ENCODE results near the gene FIBP. TPM values are rescaled to one million over a fixed set of nuclear protein-coding genes. Genes with fewer than 3 reads are reported as not detected.
"Not testable (repeated sequence)": the region's sequence is repeated elsewhere in the genome, so short reads cannot be mapped to it uniquely, and the experiment has no call there.

The FIBP gene
- polyA plus RNA-seq, 1 experiment, result 126 TPM

DNA sequence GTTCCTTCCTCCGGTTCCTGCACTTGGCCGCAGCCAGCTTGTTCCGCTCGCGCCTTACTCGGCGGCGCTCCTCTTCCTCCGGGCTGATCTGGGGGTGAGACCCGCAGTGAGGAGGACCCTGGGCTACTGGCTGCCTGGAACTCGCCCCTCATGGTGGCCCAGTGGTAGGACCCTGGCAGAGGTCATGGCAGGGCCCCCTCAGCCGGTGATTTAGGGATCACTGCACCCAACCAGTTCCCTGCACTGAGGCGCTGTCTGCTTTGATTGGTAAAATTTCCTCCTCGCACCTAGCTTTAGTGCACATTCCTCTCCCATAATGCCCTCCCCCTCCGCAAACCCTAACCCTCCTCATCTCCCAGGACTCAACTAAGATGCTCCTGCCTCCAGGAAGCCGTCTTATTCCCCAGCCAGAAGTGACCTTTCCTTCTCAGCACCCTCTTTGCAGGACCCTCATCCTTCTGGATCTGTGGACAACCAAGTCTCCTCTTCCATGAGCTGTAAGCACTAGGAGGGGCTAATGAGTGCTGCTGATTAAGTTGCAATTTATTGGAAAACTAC, 5.8 kb upstream of the FIBP start:
- ChIA-PET CTCF (interaction anchor here (0.9 kb wide), 1 partner anchor 35 kb away, joined by 3 read pairs; no protein-coding TSS in a partner anchor), POLR2A (interaction anchor here (0.8 to 7.3 kb wide), 2 partner anchors 13 to 22 kb away, joined by 4 to 124 read pairs; no protein-coding TSS in a partner anchor)
- no peaks in the 10 kb centered on the region for H3K9me3 ChIP-seq (ENCODE audit: control insufficient read depth, insufficient read depth, low read length)
- no peak for DNase-seq (ENCODE audit: low read depth, low spot score)
- peak overlapping the region; percentile 68 for H3K27ac ChIP-seq (ENCODE audit: low read depth, low read length)
- TF ChIP-seq, protein P1, sequence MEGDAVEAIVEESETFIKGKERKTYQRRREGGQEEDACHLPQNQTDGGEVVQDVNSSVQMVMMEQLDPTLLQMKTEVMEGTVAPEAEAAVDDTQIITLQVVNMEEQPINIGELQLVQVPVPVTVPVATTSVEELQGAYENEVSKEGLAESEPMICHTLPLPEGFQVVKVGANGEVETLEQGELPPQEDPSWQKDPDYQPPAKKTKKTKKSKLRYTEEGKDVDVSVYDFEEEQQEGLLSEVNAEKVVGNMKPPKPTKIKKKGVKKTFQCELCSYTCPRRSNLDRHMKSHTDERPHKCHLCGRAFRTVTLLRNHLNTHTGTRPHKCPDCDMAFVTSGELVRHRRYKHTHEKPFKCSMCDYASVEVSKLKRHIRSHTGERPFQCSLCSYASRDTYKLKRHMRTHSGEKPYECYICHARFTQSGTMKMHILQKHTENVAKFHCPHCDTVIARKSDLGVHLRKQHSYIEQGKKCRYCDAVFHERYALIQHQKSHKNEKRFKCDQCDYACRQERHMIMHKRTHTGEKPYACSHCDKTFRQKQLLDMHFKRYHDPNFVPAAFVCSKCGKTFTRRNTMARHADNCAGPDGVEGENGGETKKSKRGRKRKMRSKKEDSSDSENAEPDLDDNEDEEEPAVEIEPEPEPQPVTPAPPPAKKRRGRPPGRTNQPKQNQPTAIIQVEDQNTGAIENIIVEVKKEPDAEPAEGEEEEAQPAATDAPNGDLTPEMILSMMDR (IDR thresholded peaks at IDR 0.05; ENCODE audit: low read depth, low read length), result no peak
- H3K4me3 ChIP-seq (ENCODE audit: low read depth, low read length), result peak overlapping the region; percentile 22; the same call in 1 of the 2 replicates
- no peaks in the 10 kb centered on the region for H3K27me3 ChIP-seq (ENCODE audit: control insufficient read depth, insufficient read depth, low read length)

DNA sequence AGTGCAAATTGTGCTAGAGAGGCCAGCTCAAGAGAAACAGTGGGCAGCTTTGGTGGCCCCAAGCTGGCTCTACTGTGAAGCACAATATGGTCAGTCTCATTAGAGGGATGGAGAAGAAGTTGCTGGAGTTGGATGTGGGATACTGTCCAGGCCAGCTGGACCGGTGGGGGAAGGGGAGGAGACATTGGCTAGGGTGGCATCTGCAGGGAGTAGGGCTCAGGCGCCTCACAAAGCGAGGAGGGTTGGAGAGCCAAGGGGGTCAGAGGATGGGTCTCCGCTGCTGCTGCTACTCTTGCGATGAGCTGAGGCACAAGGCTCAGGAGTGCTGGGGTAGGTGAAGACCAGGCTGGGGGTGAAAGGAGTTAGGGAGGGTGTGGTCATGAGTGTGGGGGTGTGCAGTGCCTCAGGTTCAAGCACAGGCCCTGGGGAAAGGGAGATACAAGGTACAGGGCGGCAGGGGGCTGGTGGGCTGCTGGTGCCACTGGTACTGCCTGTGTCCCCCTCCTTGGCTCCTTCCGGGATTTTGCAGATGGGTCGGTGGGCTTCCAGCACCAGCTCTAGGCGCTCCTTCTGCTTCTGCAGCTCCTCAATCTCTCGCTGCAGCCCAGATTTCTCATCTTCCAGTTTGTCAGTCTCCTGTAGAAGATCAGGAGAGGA, 4.5 kb upstream of the FIBP start:
- TF ChIP-seq, protein P1 (IDR thresholded peaks at IDR 0.05; ENCODE audit: low read depth, low read length), result no peak
- H3K27ac ChIP-seq (ENCODE audit: low read depth, low read length), result peak overlapping the region; percentile 84
- H3K27me3 ChIP-seq (ENCODE audit: control insufficient read depth, insufficient read depth, low read length), result no peaks in the 10 kb centered on the region
- POLR2A ChIA-PET, result interaction anchor here (1.1 to 7.3 kb wide), 3 partner anchors 8 to 24 kb away, joined by 3 to 153 read pairs (median 124); partner anchors contain the start of gene FOSL1
- H3K9me3 ChIP-seq (ENCODE audit: control insufficient read depth, insufficient read depth, low read length), result no peaks in the 10 kb centered on the region
- CTCF ChIA-PET, result interaction anchor here (1.0 kb wide), 1 partner anchor 33 kb away, joined by 5 read pairs; the partner anchor contains the start of gene MUS81
- no peak for DNase-seq (ENCODE audit: low read depth, low spot score)
- H3K4me3 ChIP-seq (ENCODE audit: low read depth, low read length), result peak overlapping the region; percentile 72

DNA sequence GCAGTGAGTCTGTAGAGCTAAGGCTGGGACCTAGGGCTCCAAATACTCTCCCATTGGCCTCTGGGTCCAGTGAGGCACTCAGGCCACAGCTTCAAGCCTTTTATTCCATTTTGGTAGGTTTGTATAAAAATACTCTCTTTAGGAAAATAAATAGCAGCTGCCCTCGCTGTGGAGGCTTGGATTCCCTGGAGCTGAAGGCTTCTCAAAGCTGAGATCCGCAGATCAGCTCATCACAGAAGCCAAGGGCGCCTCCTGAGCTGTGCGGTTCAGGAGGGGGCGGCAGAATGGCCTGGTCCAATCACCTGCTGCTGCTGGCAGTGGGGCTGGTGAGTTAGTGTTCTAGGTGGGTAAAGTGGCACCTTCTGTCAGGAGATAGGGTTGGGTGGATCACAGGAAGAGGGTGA, 3.9 kb upstream of the FIBP start:
- Histone ChIP-seq H3K4me3 (ENCODE audit: low read depth, low read length) (peak overlapping the region; percentile 72), H3K27ac (ENCODE audit: low read depth, low read length) (peak overlapping the region; percentile 84)
- ChIA-PET CTCF (interaction anchor here (1.0 kb wide), 1 partner anchor 32 kb away, joined by 5 read pairs; the partner anchor contains the start of gene MUS81), POLR2A (interaction anchor here (1.1 to 7.3 kb wide), 3 partner anchors 8 to 24 kb away, joined by 3 to 153 read pairs (median 124); partner anchors contain the start of gene FOSL1)
- H3K9me3 ChIP-seq (ENCODE audit: control insufficient read depth, insufficient read depth, low read length); DNase-seq (ENCODE audit: low read depth, low spot score); H3K27me3 ChIP-seq (ENCODE audit: control insufficient read depth, insufficient read depth, low read length): not testable (repeated sequence)

DNA sequence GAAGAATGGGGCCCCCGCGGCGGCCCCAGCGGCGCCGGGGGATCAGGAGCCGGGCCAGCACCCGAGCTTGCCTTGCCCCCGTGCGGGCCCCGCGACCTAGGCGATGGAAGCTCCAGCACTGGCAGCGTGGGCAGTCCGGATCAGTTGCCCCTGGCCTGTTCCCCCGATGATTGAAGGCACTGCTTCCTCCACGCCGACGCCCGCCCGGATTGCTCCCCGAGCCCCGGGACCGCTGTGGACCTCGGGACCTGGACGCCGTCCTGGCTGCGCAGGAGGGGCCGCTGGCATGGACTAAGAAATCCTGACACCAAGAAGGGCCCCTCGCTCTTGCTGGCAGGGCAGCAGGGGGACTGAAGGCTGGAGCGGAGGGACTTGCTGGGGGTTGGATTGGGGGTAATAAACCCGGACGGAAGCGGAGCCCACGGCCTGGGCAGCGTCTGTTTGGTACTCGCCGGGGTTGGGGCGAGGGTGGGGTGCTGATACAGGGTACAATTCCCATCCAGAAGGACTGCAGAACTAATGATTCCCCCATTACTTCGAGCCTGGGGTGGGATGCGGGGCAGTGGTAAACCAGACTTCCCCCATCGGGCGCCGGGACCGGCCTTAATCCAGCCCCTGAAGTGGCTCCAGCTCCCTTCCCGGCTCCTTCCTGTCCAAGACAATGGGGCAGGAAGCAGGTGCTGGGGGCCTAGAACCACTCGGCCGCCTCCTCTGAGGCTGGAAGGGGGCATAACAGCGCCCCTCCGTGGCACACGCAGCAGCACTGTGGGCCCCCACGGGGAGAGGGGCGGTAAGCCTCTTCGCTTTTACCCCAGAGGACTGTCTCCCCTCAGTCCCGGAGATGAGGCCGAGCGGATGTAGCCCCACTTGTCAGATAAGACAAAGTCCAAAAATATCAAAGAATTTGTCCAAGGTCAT, 3.2 kb upstream of the FIBP start:
- peak overlapping the region; percentile 84 for H3K27ac ChIP-seq (ENCODE audit: low read depth, low read length)
- TF ChIP-seq, protein P1 (IDR thresholded peaks at IDR 0.05; ENCODE audit: low read depth, low read length), result peak; percentile 30; the same call in 1 of the 2 replicates
- no peak for DNase-seq (ENCODE audit: low read depth, low spot score)
- POLR2A ChIA-PET, result interaction anchor here (0.8 to 7.3 kb wide), 17 partner anchors 9 to 276 kb away, joined by 3 to 153 read pairs (median 5); partner anchors contain the start of genes BANF1, CFL1, EFEMP2 and EIF1AD
- no peaks in the 10 kb centered on the region for H3K27me3 ChIP-seq (ENCODE audit: control insufficient read depth, insufficient read depth, low read length)
- H3K4me3 ChIP-seq (ENCODE audit: low read depth, low read length), result peak overlapping the region; percentile 72
- H3K9me3 ChIP-seq (ENCODE audit: control insufficient read depth, insufficient read depth, low read length), result no peaks in the 10 kb centered on the region
- CTCF ChIA-PET, result interaction anchor here (1.0 to 8.9 kb wide), 4 partner anchors 10 to 100 kb away, joined by 5 to 157 read pairs (median 34); partner anchors contain the start of genes CFL1, FOSL1 and MUS81

Measured in AG04450 (cell line).